Measurements from ENCODE around the gene PDE3A.
A peak's percentile ranks its signal among the peaks of the same experiment; 100 is the strongest.

Gene PDE3A

GRCh38 chr12:20368651-20369304 is 441 bp downstream of the PDE3A start:
- no peak overlapping the region for H3K23ac ChIP-seq (ENCODE audit: low read length in 2 of 2)
- peak overlapping the region in 1 of 2 experiments; percentile 59 for H3K4ac ChIP-seq (ENCODE audit: low read depth in 1 of 2, low read length in 2 of 2)
- peaks cover 5% of the 10 kb centered on the region for H3K4me1 ChIP-seq (ENCODE audit: control insufficient read depth, insufficient read depth, low read depth, low read length)
- peak overlapping the region; percentile 98 for H3K4me2 ChIP-seq (ENCODE audit: low read length, poor library complexity, severe bottlenecking)
- peaks cover 3% of the 10 kb centered on the region for H3K79me1 ChIP-seq (replicated peaks; ENCODE audit: low read length, poor library complexity, severe bottlenecking)
- H2BK15ac ChIP-seq (ENCODE audit: low read depth, poor library complexity, severe bottlenecking): no peak overlapping the region
- peak overlapping the region in 1 of 2 experiments; percentile 63 for H2BK12ac ChIP-seq (ENCODE audit: low read length in 2 of 2)
- peak overlapping the region; percentile 89 for H4K91ac ChIP-seq (ENCODE audit: low read length)
- H2AK5ac ChIP-seq (ENCODE audit: low read length, severe bottlenecking): no peak overlapping the region
- H2AFZ ChIP-seq (ENCODE audit: low read depth, low read length): peak overlapping the region; percentile 74
- no peaks in the 10 kb centered on the region for H3K9me3 ChIP-seq (ENCODE audit: control insufficient read depth, low read length)
- H2BK120ac ChIP-seq (ENCODE audit: low read depth, low read length): no peak overlapping the region
- no peak overlapping the region for H2BK5ac ChIP-seq (ENCODE audit: low read depth, low read length, poor library complexity, severe bottlenecking)
- H3K14ac ChIP-seq (ENCODE audit: low read length in 2 of 2): peak overlapping the region in 1 of 2 experiments; percentile 65
- H3K36me3 ChIP-seq (ENCODE audit: control insufficient read depth in 1 of 2, insufficient read depth in 2 of 2, low read depth in 1 of 2, low read length in 2 of 2): no peaks in the 10 kb centered on the region
- peak overlapping the region; percentile 69 for H3K27ac ChIP-seq (ENCODE audit: low read length, poor library complexity, severe bottlenecking)
- DNase-seq: peak; percentile 76
- peak overlapping the region; percentile 89 to 91 for H3K4me3 ChIP-seq (ENCODE audit: insufficient read depth in 1 of 2, low read depth in 1 of 2, low read length in 2 of 2)
- peak overlapping the region in 1 of 2 experiments; percentile 80 for H3K18ac ChIP-seq (ENCODE audit: low read depth in 1 of 2, low read length in 2 of 2)
- WGBS: under 1% methylated on average over 40 of the region's 50 CpGs
- H3K27me3 ChIP-seq (ENCODE audit: control insufficient read depth in 1 of 2, insufficient read depth in 1 of 2, low read length in 2 of 2): no peaks in the 10 kb centered on the region
- H4K8ac ChIP-seq (ENCODE audit: low read length): no peak overlapping the region
- peak overlapping the region; percentile 82 for H3K9ac ChIP-seq (ENCODE audit: low read length)

- no peak overlapping the region for H2BK5ac ChIP-seq (ENCODE audit: low read depth, low read length, poor library complexity, severe bottlenecking)
- no peak overlapping the region for H2AK5ac ChIP-seq (ENCODE audit: low read length, severe bottlenecking)
- peak overlapping the region; percentile 82 for H3K9ac ChIP-seq (ENCODE audit: low read length)
- H2BK120ac ChIP-seq (ENCODE audit: low read depth, low read length): no peak overlapping the region
- under 1% methylated on average over 53 of the region's 63 CpGs for WGBS
- peaks cover 5% of the 10 kb centered on the region for H3K4me1 ChIP-seq (ENCODE audit: control insufficient read depth, insufficient read depth, low read depth, low read length)
- H2BK12ac ChIP-seq (ENCODE audit: low read length in 2 of 2): peak overlapping the region in 1 of 2 experiments; percentile 63
- DNase-seq: peak; percentile 76
- no peak overlapping the region for H3K27ac ChIP-seq (ENCODE audit: low read length, poor library complexity, severe bottlenecking)
- H3K27me3 ChIP-seq (ENCODE audit: control insufficient read depth in 1 of 2, insufficient read depth in 1 of 2, low read length in 2 of 2): no peaks in the 10 kb centered on the region
- H3K9me3 ChIP-seq (ENCODE audit: control insufficient read depth, low read length): no peaks in the 10 kb centered on the region
- H3K18ac ChIP-seq (ENCODE audit: low read depth in 1 of 2, low read length in 2 of 2): peak overlapping the region in 1 of 2 experiments; percentile 80
- H4K8ac ChIP-seq (ENCODE audit: low read length): no peak overlapping the region
- H2BK15ac ChIP-seq (ENCODE audit: low read depth, poor library complexity, severe bottlenecking): no peak overlapping the region
- H3K23ac ChIP-seq (ENCODE audit: low read length in 2 of 2): peak overlapping the region in 1 of 2 experiments; percentile 79
- peak overlapping the region in 1 of 2 experiments; percentile 94 for H3K14ac ChIP-seq (ENCODE audit: low read length in 2 of 2)
- peak overlapping the region; percentile 74 for H2AFZ ChIP-seq (ENCODE audit: low read depth, low read length)
- H3K79me1 ChIP-seq (replicated peaks; ENCODE audit: low read length, poor library complexity, severe bottlenecking): peaks cover 3% of the 10 kb centered on the region
- peak overlapping the region; percentile 89 for H4K91ac ChIP-seq (ENCODE audit: low read length)
- peak overlapping the region in 1 of 2 experiments; percentile 15 for H3K4ac ChIP-seq (ENCODE audit: low read depth in 1 of 2, low read length in 2 of 2)
- H3K4me2 ChIP-seq (ENCODE audit: low read length, poor library complexity, severe bottlenecking): peak overlapping the region; percentile 98
- peak overlapping the region; percentile 89 to 91 for H3K4me3 ChIP-seq (ENCODE audit: insufficient read depth in 1 of 2, low read depth in 1 of 2, low read length in 2 of 2)
- no peaks in the 10 kb centered on the region for H3K36me3 ChIP-seq (ENCODE audit: control insufficient read depth in 1 of 2, insufficient read depth in 2 of 2, low read depth in 1 of 2, low read length in 2 of 2)
These were observed 1.1 kb downstream of the PDE3A start for GRCh38 chr12:20369305-20370013.

DNA sequence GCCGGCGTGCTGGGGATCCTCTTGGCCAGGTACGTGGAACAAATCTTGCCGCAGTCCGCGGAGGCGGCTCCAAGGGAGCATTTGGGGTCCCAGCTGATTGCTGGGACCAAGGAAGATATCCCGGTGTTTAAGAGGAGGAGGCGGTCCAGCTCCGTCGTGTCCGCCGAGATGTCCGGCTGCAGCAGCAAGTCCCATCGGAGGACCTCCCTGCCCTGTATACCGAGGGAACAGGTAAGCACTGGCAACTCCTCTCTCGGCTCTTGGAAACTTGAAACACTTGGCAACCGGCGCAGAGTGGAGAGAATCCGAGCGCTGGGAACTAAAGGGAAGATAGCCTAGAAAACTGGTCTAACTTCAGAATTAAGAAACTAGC is 1.7 kb downstream of the PDE3A start:
- Histone ChIP-seq H2AK5ac (ENCODE audit: low read length, severe bottlenecking) (no peak overlapping the region), H4K91ac (ENCODE audit: low read length) (no peak overlapping the region), H3K27ac (ENCODE audit: low read length, poor library complexity, severe bottlenecking) (no peak overlapping the region), H3K9me3 (ENCODE audit: control insufficient read depth, low read length) (no peaks in the 10 kb centered on the region), H2BK15ac (ENCODE audit: low read depth, poor library complexity, severe bottlenecking) (no peak overlapping the region), H4K8ac (ENCODE audit: low read length) (no peak overlapping the region), H3K4me3 (ENCODE audit: insufficient read depth in 1 of 2, low read depth in 1 of 2, low read length in 2 of 2) (peak overlapping the region; percentile 89 to 91), H2BK120ac (ENCODE audit: low read depth, low read length) (no peak overlapping the region), H3K14ac (ENCODE audit: low read length in 2 of 2) (peak overlapping the region in 1 of 2 experiments; percentile 94), H3K4me2 (ENCODE audit: low read length, poor library complexity, severe bottlenecking) (peak overlapping the region; percentile 98), H3K18ac (ENCODE audit: low read depth in 1 of 2, low read length in 2 of 2) (peak overlapping the region in 1 of 2 experiments; percentile 80), H2BK12ac (ENCODE audit: low read length in 2 of 2) (no peak overlapping the region), H3K9ac (ENCODE audit: low read length) (peak overlapping the region; percentile 82), H3K36me3 (ENCODE audit: control insufficient read depth in 1 of 2, insufficient read depth in 2 of 2, low read depth in 1 of 2, low read length in 2 of 2) (no peaks in the 10 kb centered on the region), H2AFZ (ENCODE audit: low read depth, low read length) (peak overlapping the region; percentile 74), H3K23ac (ENCODE audit: low read length in 2 of 2) (peak overlapping the region in 1 of 2 experiments; percentile 79), H2BK5ac (ENCODE audit: low read depth, low read length, poor library complexity, severe bottlenecking) (no peak overlapping the region), H3K79me1 (replicated peaks; ENCODE audit: low read length, poor library complexity, severe bottlenecking) (peaks cover 3% of the 10 kb centered on the region), H3K4me1 (ENCODE audit: control insufficient read depth, insufficient read depth, low read depth, low read length) (peaks cover 5% of the 10 kb centered on the region), H3K4ac (ENCODE audit: low read depth in 1 of 2, low read length in 2 of 2) (no peak overlapping the region), H3K27me3 (ENCODE audit: control insufficient read depth in 1 of 2, insufficient read depth in 1 of 2, low read length in 2 of 2) (no peaks in the 10 kb centered on the region)
- DNase-seq: peak; percentile 32
- under 1% methylated on average over 21 of the region's 21 CpGs for WGBS

- H3K36me3 ChIP-seq (ENCODE audit: control insufficient read depth in 1 of 2, insufficient read depth in 2 of 2, low read depth in 1 of 2, low read length in 2 of 2): no peaks in the 10 kb centered on the region
- no peaks in the 10 kb centered on the region for H3K9me3 ChIP-seq (ENCODE audit: control insufficient read depth, low read length)
- no peak overlapping the region for H3K18ac ChIP-seq (ENCODE audit: low read depth in 1 of 2, low read length in 2 of 2)
- H3K4ac ChIP-seq (ENCODE audit: low read depth in 1 of 2, low read length in 2 of 2): no peak overlapping the region
- no peak overlapping the region for H4K8ac ChIP-seq (ENCODE audit: low read length)
- no peak overlapping the region for H4K91ac ChIP-seq (ENCODE audit: low read length)
- H2AK5ac ChIP-seq (ENCODE audit: low read length, severe bottlenecking): no peak overlapping the region
- no peaks in the 10 kb centered on the region for H3K27me3 ChIP-seq (ENCODE audit: control insufficient read depth in 1 of 2, insufficient read depth in 1 of 2, low read length in 2 of 2)
- H2BK12ac ChIP-seq (ENCODE audit: low read length in 2 of 2): no peak overlapping the region
- peaks cover 5% of the 10 kb centered on the region for H3K4me1 ChIP-seq (ENCODE audit: control insufficient read depth, insufficient read depth, low read depth, low read length)
- no peak overlapping the region for H3K27ac ChIP-seq (ENCODE audit: low read length, poor library complexity, severe bottlenecking)
- 56% methylated on average over 3 of the region's 5 CpGs for WGBS
- DNase-seq: no peak
- no peak overlapping the region for H3K4me2 ChIP-seq (ENCODE audit: low read length, poor library complexity, severe bottlenecking)
- H3K4me3 ChIP-seq (ENCODE audit: insufficient read depth in 1 of 2, low read depth in 1 of 2, low read length in 2 of 2): peak overlapping the region in 1 of 2 experiments; percentile 91
- H2BK15ac ChIP-seq (ENCODE audit: low read depth, poor library complexity, severe bottlenecking): no peak overlapping the region
- no peak overlapping the region for H2AFZ ChIP-seq (ENCODE audit: low read depth, low read length)
- H3K14ac ChIP-seq (ENCODE audit: low read length in 2 of 2): no peak overlapping the region
- no peak overlapping the region for H2BK5ac ChIP-seq (ENCODE audit: low read depth, low read length, poor library complexity, severe bottlenecking)
- H3K79me1 ChIP-seq (replicated peaks; ENCODE audit: low read length, poor library complexity, severe bottlenecking): peaks cover 3% of the 10 kb centered on the region
- H3K9ac ChIP-seq (ENCODE audit: low read length): no peak overlapping the region
- no peak overlapping the region for H2BK120ac ChIP-seq (ENCODE audit: low read depth, low read length)
- H3K23ac ChIP-seq (ENCODE audit: low read length in 2 of 2): no peak overlapping the region
These were observed 2.7 kb downstream of the PDE3A start for GRCh38 chr12:20370866-20371519.
